T-helper 2 cell (primary cell): Measurements from ENCODE around the gene PCAT7.
"Not testable (repeated sequence)": the region's sequence is repeated elsewhere in the genome, so short reads cannot be mapped to it uniquely, and the experiment has no call there.

Experiments used
- DNase-seq, 5 experiments: peaks; one replicate each; pipeline versions ENCODE4 v3.0.0 to v3.0.0-alpha.2; 2012 to 2022

The PCAT7 gene

GRCh38 chr9:94564279-94564678 lies 9.4 kb downstream of the PCAT7 start:
- DNase-seq: not testable (repeated sequence)

DNA sequence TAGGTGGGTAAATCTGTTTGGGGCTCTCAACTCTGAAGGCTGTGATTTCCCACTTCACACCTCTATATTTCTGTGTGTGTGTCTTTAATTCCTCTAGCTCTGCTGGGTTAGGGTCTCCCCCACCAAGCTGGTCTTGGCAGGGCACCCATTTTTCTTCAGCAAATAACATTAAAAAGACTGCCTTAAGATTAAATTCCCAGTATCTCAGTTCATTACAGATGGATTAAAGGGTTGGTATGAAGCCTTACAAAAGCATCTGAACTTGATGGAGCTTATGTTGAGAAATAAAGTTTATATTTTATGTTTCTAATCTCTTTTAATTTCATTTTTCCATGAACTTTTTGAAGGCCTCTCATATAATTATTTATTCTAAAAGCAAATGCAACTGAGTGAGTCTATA lies 11.7 kb downstream of the PCAT7 start:
- DNase-seq: no peak

- DNase-seq: no peak
These were observed 12.4 kb downstream of the PCAT7 start for GRCh38 chr9:94567271-94567670.

DNA sequence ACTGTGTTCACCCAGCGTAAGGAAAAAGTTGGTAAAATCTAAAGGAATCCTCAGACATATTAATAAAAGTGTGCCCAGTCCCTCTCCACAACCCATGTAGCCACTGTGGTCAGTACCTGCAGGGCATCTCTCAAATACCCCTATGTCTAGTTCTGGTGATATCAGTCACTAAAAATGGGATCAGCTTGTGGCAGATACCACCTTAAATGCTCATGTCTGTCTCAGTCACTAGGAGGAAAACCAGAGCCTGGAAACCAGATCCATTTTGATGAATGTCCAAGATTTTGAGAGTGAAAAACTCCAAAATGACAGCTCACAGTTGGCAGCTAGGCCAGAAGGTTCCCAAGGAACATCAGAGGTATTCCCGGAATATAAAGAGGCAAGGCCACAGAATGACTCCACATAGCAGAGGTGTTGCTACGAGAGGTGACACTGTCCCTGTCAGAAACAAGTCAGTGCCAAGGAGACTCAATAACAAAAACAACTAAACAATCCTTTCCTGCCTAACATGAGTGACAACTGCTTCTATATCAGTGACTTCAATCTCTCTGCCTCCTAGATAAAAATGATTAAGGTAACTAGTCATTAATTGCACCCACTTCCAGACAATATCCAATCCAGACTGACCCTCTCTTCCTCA lies 13.5 kb downstream of the PCAT7 start:
- no peak for DNase-seq

DNA sequence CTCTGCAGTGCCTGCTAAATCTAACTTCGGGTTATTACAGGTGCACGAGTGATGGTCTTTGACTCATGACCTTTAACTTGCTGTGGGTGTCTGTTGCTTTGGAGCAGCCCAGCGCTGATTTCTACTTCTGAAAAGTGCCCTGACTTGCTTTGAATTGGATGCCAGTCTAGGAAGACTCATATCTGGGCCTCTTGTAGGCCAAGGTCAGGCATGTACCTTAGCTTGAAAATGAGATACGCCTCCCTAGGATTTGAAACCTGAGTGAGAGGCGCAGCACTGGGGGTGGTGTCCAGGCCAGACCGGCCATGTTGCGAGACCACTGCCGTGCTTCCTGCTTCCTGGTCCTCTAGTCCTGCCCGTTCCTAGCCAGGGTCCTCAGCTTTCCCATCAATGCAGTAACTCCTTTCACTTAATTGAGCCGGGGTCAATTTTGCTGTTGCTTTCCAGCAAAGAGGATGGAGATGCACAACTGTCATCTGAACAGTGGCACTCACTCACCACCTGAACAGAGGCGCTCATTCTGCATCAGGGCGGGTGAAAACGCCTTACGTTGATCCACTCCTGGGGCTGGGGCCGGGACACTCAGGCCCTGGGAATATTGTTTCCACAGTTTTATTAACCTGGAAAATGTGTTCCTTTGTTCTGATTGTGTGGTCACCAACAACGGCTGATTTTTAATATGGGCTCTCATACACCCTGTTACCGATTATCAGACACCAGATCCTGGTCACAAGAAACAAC lies 14.3 kb downstream of the PCAT7 start:
- no peak for DNase-seq

GRCh38 chr9:94576131-94576530 lies 21.2 kb downstream of the PCAT7 start:
- no peak for DNase-seq

- DNase-seq: no peak
These were observed 22.2 kb downstream of the PCAT7 start for GRCh38 chr9:94577036-94577435.

GRCh38 chr9:94577571-94577970 lies 22.7 kb downstream of the PCAT7 start:
- DNase-seq: no peak

DNA sequence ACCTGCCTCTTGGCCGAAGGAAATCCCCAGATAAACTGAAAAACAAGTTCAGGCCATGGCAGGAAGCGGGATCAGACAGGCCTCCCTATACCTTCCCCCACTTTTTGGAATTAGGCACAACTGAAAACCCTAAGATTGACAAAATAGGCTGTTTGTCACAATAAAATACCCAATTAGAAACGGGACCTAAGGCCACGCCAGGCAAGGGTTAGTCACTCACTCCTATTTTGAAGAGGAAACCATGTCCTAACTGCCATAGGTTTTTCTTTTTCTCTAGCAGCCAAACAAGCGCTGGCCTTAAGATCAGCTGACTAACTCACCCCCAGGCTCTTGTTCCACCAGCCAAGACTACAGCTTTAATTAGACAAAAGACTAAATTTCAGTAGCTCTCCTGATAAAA lies 26.8 kb downstream of the PCAT7 start:
- no peak for DNase-seq

DNA sequence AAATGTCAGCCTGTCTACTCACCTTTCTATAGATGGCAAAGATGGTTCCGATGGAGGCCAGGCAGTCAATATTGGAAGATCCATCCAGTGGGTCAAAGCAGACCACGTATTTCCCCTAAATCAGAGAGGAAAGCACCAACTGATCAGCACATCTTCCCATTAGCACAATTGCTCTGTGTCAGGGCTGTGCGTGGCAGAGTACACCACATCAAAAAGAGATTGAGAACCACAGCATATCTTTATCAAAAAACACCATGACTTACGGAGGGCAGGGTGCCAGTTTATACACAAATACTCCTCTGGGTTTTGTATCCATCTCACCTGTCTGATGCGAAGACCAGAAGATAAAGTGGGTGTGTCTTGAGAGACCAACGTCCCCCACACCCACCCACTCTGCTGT lies 29.7 kb downstream of the PCAT7 start:
- DNase-seq: peak in 1 of 5 experiments; percentile 60

DNA sequence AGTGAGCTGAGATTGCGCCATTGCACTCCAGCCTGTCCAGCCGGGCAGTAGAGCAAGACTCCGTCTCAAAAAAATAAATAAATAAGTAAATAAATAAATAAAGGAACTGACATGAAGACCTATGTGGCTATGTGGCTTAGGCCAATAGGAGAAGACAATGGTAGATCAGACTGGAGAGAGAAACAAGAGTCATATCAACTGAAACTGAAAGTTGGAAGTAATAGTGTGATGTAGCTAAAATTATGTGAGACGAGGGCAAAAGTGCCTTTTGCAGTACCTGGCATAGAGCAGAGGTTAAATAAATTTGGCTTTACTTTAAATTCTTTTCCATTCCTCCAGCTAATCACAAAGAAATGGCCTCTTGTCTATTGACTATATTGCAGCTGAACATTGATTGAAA lies 31.4 kb downstream of the PCAT7 start:
- peak in 1 of 5 experiments; percentile 56 for DNase-seq

- peak in 1 of 5 experiments; percentile 3 for DNase-seq
These were observed 31.9 kb downstream of the PCAT7 start for GRCh38 chr9:94586814-94587213.

- no peak for DNase-seq
These were observed 33.8 kb downstream of the PCAT7 start for GRCh38 chr9:94588681-94589080.

DNA sequence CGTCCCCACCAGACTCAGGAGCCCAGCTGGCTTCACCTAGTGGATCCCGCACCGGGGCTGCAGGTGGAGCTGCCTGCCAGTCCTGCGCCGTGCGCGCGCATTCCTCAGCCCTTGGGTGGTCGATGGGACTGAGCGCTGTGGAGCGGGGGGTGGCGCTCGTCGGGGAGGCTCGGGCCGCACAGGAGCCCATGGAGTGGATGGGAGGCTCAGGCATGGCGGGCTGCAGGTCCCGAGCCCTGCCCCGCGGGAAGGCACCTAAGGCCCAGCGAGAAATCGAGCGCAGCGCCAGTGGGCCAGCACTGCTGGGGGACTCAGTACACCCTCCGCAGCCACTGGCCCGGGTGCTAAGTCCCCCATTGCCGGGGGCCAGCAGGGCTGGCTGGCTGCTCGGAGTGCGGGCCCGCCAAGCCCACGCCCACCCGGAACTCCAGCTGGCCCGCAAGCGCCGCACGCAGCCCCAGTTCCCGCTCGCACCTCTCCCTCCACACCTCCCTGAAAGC lies 36.2 kb downstream of the PCAT7 start:
- DNase-seq: not testable (repeated sequence)

DNA sequence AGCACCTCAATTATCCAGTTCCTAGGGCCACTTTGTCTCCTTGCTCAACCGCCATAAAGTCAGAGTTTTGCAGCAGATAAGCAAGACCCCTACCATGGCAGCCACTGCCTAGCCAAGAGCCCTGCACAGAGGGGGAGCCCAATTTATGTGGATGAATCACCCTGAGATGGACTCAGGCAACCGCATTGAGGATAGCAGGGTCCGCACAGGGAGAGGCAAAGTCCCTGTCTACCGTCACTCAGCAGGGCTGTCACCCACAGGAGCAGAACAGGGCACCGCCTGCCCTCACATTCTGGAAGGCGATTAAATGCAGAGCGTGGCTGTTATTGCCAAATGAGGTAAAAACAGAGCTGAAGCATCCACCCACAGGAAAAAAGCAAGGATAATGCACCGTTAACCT lies 37.0 kb downstream of the PCAT7 start:
- no peak for DNase-seq

- not testable (repeated sequence) for DNase-seq
These were observed 37.8 kb downstream of the PCAT7 start for GRCh38 chr9:94592683-94593082.

GRCh38 chr9:94593459-94594345 lies 38.8 kb downstream of the PCAT7 start, which contains the start of gene FBP2:
Gene FBP2, minus strand, starts transcription at chr9:94593824. Its CDS starts 98 bp downstream, at chr9:94593726.
- DNase-seq: no peak

DNA sequence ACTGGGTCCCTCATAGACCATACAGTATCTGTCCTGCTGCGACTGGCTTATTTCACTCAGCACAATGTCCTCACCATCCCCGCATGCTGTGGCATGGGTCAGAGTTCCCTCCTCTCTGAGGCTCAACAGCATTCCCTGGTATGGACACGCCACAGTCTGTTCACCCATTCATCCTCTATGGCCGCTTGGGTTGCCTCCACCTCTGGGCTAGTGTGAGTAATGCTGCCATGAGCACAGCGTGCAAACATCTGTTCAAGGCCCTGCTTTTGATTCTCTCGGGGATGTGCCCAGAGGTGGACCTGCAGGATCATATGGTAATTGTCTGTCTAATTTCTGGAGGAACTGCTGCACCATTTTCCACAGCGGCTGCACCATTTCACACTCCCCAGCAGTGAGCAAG lies 44.2 kb downstream of the PCAT7 start:
- no peak for DNase-seq

DNA sequence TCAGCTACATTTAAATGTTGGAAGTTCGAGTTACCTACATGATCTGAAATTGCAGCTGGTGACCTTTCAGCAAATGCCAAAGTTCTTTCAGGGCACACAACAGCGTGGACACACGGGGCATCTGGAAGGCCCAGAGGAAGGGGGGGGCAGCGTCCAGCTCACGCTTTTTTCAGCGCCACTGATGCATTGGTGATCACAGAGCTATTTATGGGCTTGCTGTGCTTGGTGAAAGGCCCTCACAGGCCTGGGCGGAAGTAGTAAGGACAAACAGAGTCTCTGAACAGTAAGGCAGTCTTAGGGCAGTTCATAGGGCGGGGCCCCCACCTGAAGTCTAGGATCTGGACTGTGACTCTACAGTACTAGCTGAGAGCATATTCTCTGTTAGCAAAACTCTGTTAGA lies 45.4 kb downstream of the PCAT7 start:
- no peak for DNase-seq

DNA sequence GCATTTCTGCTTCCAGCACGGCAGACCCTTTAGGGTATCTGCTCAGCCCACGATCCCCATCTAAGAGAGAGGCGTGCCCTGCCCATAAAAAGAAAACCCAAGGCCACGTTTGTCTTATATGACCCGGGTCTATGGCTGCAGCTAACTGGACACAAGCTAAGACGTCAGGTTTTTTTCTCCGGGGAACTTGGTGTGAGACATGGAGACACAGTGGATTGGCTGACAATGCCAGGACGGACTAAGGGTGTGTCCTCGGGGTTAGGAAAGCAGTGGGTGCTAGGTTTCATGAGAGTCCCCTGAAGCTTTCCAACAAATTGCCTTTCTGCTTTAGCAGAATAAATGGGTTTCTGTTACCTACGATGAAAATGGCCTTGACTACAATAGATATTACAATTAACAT lies 45.8 kb downstream of the PCAT7 start:
- no peak for DNase-seq

DNA sequence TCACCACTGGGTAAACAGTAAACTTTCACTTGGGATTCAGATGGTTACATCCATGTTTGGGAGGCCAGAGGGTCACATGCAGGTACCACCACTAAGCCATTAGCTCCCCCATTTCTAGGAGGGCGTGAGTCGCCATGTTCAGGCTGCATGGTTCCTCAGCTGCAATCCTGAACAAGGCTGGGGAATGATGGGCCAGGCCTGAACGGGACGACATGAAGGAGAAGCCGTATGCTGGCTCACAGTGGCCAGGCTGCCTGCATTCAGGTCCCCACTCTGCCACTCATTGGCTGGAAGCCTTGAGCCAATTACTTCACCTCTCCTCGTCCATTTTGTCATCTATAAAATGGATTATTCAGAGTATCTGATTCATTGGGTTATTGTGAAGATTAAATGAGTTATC lies 47.8 kb downstream of the PCAT7 start:
- no peak for DNase-seq

DNA sequence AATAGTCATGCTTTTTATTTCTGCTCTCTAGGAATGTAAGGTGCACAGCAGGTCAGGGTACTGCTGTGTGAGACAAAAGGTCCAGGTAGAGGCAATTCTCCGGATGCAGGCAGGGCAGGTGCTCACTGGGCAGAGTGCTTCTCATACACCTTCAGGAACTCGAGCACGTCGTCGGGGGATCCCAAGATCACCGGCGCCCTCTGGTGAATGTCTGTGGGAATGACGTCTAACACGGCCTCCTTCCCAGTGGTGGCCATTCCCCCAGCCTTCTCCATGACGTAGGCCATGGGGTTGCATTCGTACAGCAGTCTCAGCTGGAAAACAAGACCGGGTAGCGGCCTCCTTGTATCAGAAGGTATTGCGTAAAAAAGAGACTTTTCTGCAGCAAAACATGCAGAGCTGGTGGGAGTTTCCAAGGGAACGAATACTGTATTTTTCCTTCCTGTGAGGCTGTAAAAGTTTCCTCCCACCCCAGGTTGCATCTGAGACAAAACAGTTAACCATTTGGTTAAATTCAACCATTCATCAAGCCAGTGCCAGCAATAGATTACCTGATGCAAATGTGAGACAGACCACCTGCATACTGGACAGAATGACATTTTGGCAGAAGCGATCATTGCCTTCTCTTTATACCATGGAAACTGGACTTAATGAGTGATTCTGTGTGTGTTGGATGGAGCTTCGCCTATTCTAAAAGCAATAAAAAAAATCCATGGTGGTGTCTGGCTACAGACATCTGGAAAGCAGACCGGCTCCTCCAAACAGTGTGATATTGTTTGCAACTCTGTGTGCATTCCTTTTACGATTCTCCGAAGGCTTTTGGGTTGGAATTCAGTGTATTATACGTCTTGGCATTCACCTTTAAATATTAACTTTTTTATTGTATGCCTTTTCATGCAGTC lies 48.6 kb downstream of the PCAT7 start:
- peak; percentile 7 to 66 (median 38) for DNase-seq
